Endothelial cell of umbilical vein (primary cell): ENCODE measurements around the gene TTC33. TPM values are rescaled to one million over a fixed set of nuclear protein-coding genes. Genes with fewer than 3 reads are reported as not detected.

ENCODE experiments used
- BruUV-seq: library from RNA; stranded (reverse); fragments of 400-500 nt; replicated peaks from 2 replicates; lab custom pipeline; 2021; lab: Mats Ljungman, UMichigan
- CTCF ChIA-PET: fragments of 300-600, 350-600 bp; sonication (Branson Sonifier 250); formaldehyde crosslinking; loops from one replicate; lab custom pipeline; 2021; ENCODE audit warnings: antibody characterized with exemption, inconsistent platforms; lab: Charles Lee
- POLR2A ChIA-PET: fragments of 300-600, 350-600 bp; sonication (Branson Sonifier 250); formaldehyde crosslinking; loops from one replicate; lab custom pipeline; 2021; ENCODE audit warnings: antibody characterized with exemption, inconsistent platforms; lab: Charles Lee
- DNase-seq: peaks from one replicate; pipeline ENCODE4 v3.0.0-alpha.2; 2011; ENCODE audit warnings: low read depth, low spot score
- FAIRE-seq: peaks from 2 replicates; lab custom pipeline; 2011; peaks lifted over from hg19 to GRCh38; lab: Jason Lieb, UNC
- H2AFZ ChIP-seq: 2 replicates; pipeline ENCODE4 v1.6.0; 2012; ENCODE audit warnings: low read depth, low read length, control low read depth, inconsistent platforms
- H3K27ac ChIP-seq: 2 replicates; pipeline ENCODE4 v1.5.1; 2011; ENCODE audit warnings: low read depth, mild to moderate bottlenecking, control low read depth, low read length, moderate library complexity; ENCODE audit not compliant: insufficient read depth
- H3K27me3 ChIP-seq, 2 experiments: 2 replicates each; pipeline versions ENCODE4 v1.6.0 to v1.6.1; 2011; ENCODE audit warnings: low read length in 2 of 2, mixed read lengths in 1 of 2; ENCODE audit not compliant: control insufficient read depth in 2 of 2, insufficient read depth in 2 of 2
- H3K36me3 ChIP-seq, 2 experiments: 2 replicates in 1 of 2; 3 replicates in 1 of 2; pipeline ENCODE4 v1.5.1; 2011; ENCODE audit warnings: low read length in 2 of 2, mild to moderate bottlenecking in 1 of 2, moderate library complexity in 1 of 2; ENCODE audit not compliant: control insufficient read depth in 2 of 2, insufficient read depth in 2 of 2; ENCODE audit errors: extremely low read depth in 1 of 2
- H3K4me1 ChIP-seq: 3 replicates; pipeline ENCODE4 v1.5.1; 2011; ENCODE audit warnings: mild to moderate bottlenecking, low read length; ENCODE audit not compliant: control insufficient read depth, insufficient read depth; ENCODE audit errors: extremely low read depth
- H3K4me2 ChIP-seq: 2 replicates; pipeline ENCODE4 v1.6.1; 2011; ENCODE audit warnings: low read length, control low read depth, mixed read lengths; ENCODE audit not compliant: insufficient read depth
- H3K4me3 ChIP-seq, 3 experiments: fragments of 200-600 bp in 1 of 3; sonication (generic), shearing (Covaris generic) in 1 of 3; replicated peaks in 1 of 3; 2 replicates each; pipeline ENCODE4 v1.5.1; 2011 to 2016; ENCODE audit warnings: control low read depth in 3 of 3, low read length in 3 of 3, mild to moderate bottlenecking in 2 of 3, inconsistent platforms in 1 of 3, low read depth in 1 of 3, moderate library complexity in 1 of 3; ENCODE audit not compliant: insufficient read depth in 1 of 3
- H3K79me2 ChIP-seq: 2 replicates; pipeline ENCODE4 v1.6.0; 2012; ENCODE audit warnings: low read length, inconsistent platforms; ENCODE audit not compliant: control insufficient read depth, insufficient read depth
- H3K9ac ChIP-seq: replicated peaks from 2 replicates; pipeline ENCODE3; 2011; ENCODE audit warnings: low read length, control low read depth; ENCODE audit not compliant: insufficient read depth; ENCODE audit errors: extremely low read depth
- H3K9me1 ChIP-seq: replicated peaks from 3 replicates; pipeline ENCODE4 v1.6.0; 2011; ENCODE audit warnings: mild to moderate bottlenecking, low read length; ENCODE audit not compliant: control insufficient read depth, insufficient read depth; ENCODE audit errors: extremely low read depth
- H3K9me3 ChIP-seq: replicated peaks from 2 replicates; pipeline ENCODE4 v1.5.1; 2012; ENCODE audit warnings: low read length, inconsistent platforms; ENCODE audit not compliant: control insufficient read depth, insufficient read depth
- H4K20me1 ChIP-seq: replicated peaks from 2 replicates; pipeline ENCODE3; 2011; ENCODE audit warnings: mild to moderate bottlenecking, low read length; ENCODE audit not compliant: control insufficient read depth, insufficient read depth; ENCODE audit errors: extremely low read depth
- CTCF ChIP-seq, 2 donors: IDR thresholded peaks; 1 replicate in 1 of 2; 2 replicates in 1 of 2; pipeline ENCODE4 v1.5.1; 2011; ENCODE audit warnings: low read length in 2 of 2, mild to moderate bottlenecking in 2 of 2, moderate library complexity in 2 of 2, control low read depth in 1 of 2, inconsistent platforms in 1 of 2, low read depth in 1 of 2; ENCODE audit not compliant: insufficient read depth in 1 of 2; ENCODE audit errors: extremely low read depth in 1 of 2
- MAX ChIP-seq: IDR thresholded peaks from 2 replicates; pipeline ENCODE4 v1.6.1; 2011; ENCODE audit not compliant: insufficient read depth, insufficient read length
- POLR2A ChIP-seq: IDR thresholded peaks from 2 replicates; pipeline ENCODE4 v1.6.1; 2012; ENCODE audit warnings: low read depth, mild to moderate bottlenecking, control low read depth, low read length
- dilution Hi-C: fragments of 300-500 bp; cut with MboI; formaldehyde crosslinking; loops from one replicate; pipeline ENCODE4 v1.15.0; 2019; ENCODE audit warnings: low sequenced_read_pairs; ENCODE audit not compliant: extremely low pct_ligation_motif_present
- intact Hi-C: fragments of 100-400 bp; cut with micrococcal nuclease; formaldehyde crosslinking; loops from one replicate; pipeline ENCODE4 v1.10.0; 2022
- polyA plus RNA-seq, 4 experiments: library from polyadenylated mRNA; depleted of rRNA in 3 of 4; stranded (reverse) in 3 of 4; unstranded in 1 of 4; fragments of >200 nt; gene quantifications; 2 replicates each; pipeline versions ENCODE4 v1.2.1 to v1.2.3, GENCODE V29; 2011 to 2012; ENCODE audit warnings: missing spikeins in 1 of 4
- total RNA-seq: library from RNA; stranded (reverse); gene quantifications from 2 replicates; pipeline ENCODE4 v1.2.3, GENCODE V29; 2021

The TTC33 gene
- total and polyA plus RNA-seq, 2 donors (not counting 3 experiments of a cell fraction or from before 2014, with no cell fraction given) = 2.2 to 11.7 TPM

- Histone ChIP-seq H4K20me1 (peaks cover 13% of the 10 kb centered on the region), H3K9me1 (no peaks in the 10 kb centered on the region), H3K9ac (no peak overlapping the region), H3K4me1 (peaks cover 6% of the 10 kb centered on the region), H3K4me3 (no peak overlapping the region), H3K9me3 (no peaks in the 10 kb centered on the region), H3K36me3 (no peaks in the 10 kb centered on the region), H3K27me3 (no peaks in the 10 kb centered on the region), H2AFZ (no peak overlapping the region), H3K4me2 (no peak overlapping the region), H3K79me2 (peaks cover 91% of the 10 kb centered on the region), H3K27ac (no peak overlapping the region)
- intact Hi-C loops = no loop called here
- no peak for FAIRE-seq
- CTCF ChIA-PET = interaction anchor here (1.2 to 1.6 kb wide), 4 partner anchors 9 to 34 kb away, joined by 3 to 6 read pairs (median 4); no protein-coding TSS in a partner anchor
- dilution Hi-C loops = no loop called here
- TF ChIP-seq CTCF (IDR thresholded peaks at IDR 0.05; ENCODE audit: extremely low read depth in 1 of 2, insufficient read depth in 1 of 2, low read depth in 1 of 2, low read length in 2 of 2) (no peak), POLR2A (no peak)
- no TSS peak for BruUV-seq
- no peak for DNase-seq
- POLR2A ChIA-PET = no interaction called here
Measured at GRCh38 chr5:40781843-40782409, 26.2 kb upstream of the TTC33 start.

- no peaks in the 10 kb centered on the region for H3K9me1 ChIP-seq
- no peak overlapping the region for H3K27ac ChIP-seq
- H3K27me3 ChIP-seq = no peaks in the 10 kb centered on the region
- no peak overlapping the region for H3K9ac ChIP-seq
- H3K4me2 ChIP-seq = no peak overlapping the region
- no peak for DNase-seq
- H3K4me3 ChIP-seq = no peak overlapping the region
- peaks cover 6% of the 10 kb centered on the region for H3K4me1 ChIP-seq
- FAIRE-seq = no peak
- H2AFZ ChIP-seq = no peak overlapping the region
- peaks cover 2% of the 10 kb centered on the region in 2 experiments for H3K36me3 ChIP-seq
- no peaks in the 10 kb centered on the region for H3K9me3 ChIP-seq
- no TSS peak for BruUV-seq
- H3K79me2 ChIP-seq = peaks cover 89% of the 10 kb centered on the region
- CTCF ChIA-PET = interaction anchor here (1.3 to 1.6 kb wide), 2 partner anchors 10 to 35 kb away, joined by 3 to 4 read pairs; no protein-coding TSS in a partner anchor
- POLR2A ChIA-PET = no interaction called here
- intact Hi-C loops (no loop called here), dilution Hi-C loops (no loop called here)
- TF ChIP-seq MAX (no peak), POLR2A (no peak)
- peaks cover 13% of the 10 kb centered on the region for H4K20me1 ChIP-seq
Measured at GRCh38 chr5:40780858-40781257, 25.1 kb upstream of the TTC33 start.
